ENCODE measurements around the gene TBC1D16. TPM values are rescaled to one million over a fixed set of nuclear protein-coding genes. Genes with fewer than 3 reads are reported as not detected.
A peak's percentile ranks its signal among the peaks of the same experiment; 100 is the strongest.

The TBC1D16 gene
- total and polyA plus RNA-seq, 7 donors: 1.7 to 11.4 (median 6.5) TPM

GRCh38 chr17:80024206-80024972 is 11.3 kb downstream of the TBC1D16 start:
- peak in 3 of 4 donors; percentile 13 to 20 (median 16) for ATAC-seq

GRCh38 chr17:80023481-80024205 is 12.0 kb downstream of the TBC1D16 start:
- Histone ChIP-seq H3K4me1 (no peaks in the 10 kb centered on the region), H3K27me3 (ENCODE audit: insufficient read depth in 3 of 3, low read length in 2 of 3) (peaks cover 0 to 12% (median 5%) of the 10 kb centered on the region in 3 donors), H3K9me3 (no peaks in the 10 kb centered on the region), H3K27ac (no peak overlapping the region), H3K4me3 (peak overlapping the region; percentile 51), H3K36me3 (ENCODE audit: insufficient read depth in 1 of 2, low read depth in 1 of 2) (no peaks in the 10 kb centered on the region)
- WGBS, 3 donors: 21 to 34% (median 28%) methylated on average over 37 to 43 of the region's 43 CpGs
- no peak for TF ChIP-seq CTCF (IDR thresholded peaks at IDR 0.05)
- intact Hi-C loops (cut with DNase I): no loop called here
- DNase-seq (no peak), ATAC-seq (peak; percentile 34 to 66 (median 41))

More at GRCh38 chr17:80024206-80024972, 11.3 kb downstream of the TBC1D16 start:
- DNase-seq: no peak
- TF ChIP-seq CTCF (IDR thresholded peaks at IDR 0.05): no peak
- H3K9me3 ChIP-seq: no peaks in the 10 kb centered on the region
- peak overlapping the region; percentile 51 for H3K4me3 ChIP-seq
- peaks cover 2% of the 10 kb centered on the region for H3K4me1 ChIP-seq
- 35 to 42% (median 36%) methylated on average over 9 to 10 of the region's 10 CpGs for WGBS, 3 donors
- no peaks in the 10 kb centered on the region for H3K36me3 ChIP-seq (ENCODE audit: insufficient read depth in 1 of 2, low read depth in 1 of 2)
- intact Hi-C loops (cut with DNase I): no loop called here
- peaks cover 0 to 20% (median 2%) of the 10 kb centered on the region in 3 donors for H3K27me3 ChIP-seq (ENCODE audit: insufficient read depth in 3 of 3, low read length in 2 of 3)
- H3K27ac ChIP-seq: no peak overlapping the region

- no peaks in the 10 kb centered on the region for H3K9me3 ChIP-seq
- WGBS, 3 donors: 97 to 100% (median 99%) methylated on average over 2 of the region's 2 CpGs
- peaks cover 0 to 10% (median 7%) of the 10 kb centered on the region in 3 donors for H3K27me3 ChIP-seq (ENCODE audit: insufficient read depth in 3 of 3, low read length in 2 of 3)
- TF ChIP-seq CTCF (IDR thresholded peaks at IDR 0.05): no peak
- no peaks in the 10 kb centered on the region for H3K36me3 ChIP-seq (ENCODE audit: insufficient read depth in 1 of 2, low read depth in 1 of 2)
- no peaks in the 10 kb centered on the region for H3K4me1 ChIP-seq
- intact Hi-C loops (cut with DNase I): no loop called here
- H3K27ac ChIP-seq: no peak overlapping the region
- no peak for ATAC-seq
- DNase-seq: no peak
- H3K4me3 ChIP-seq: no peak overlapping the region
Observed at GRCh38 chr17:80021600-80021999, 14.1 kb downstream of the TBC1D16 start.

- DNase-seq (no peak), ATAC-seq (no peak)
- intact Hi-C loops (cut with DNase I): no loop called here
- 52 to 78% (median 57%) methylated on average over 21 of the region's 21 CpGs for WGBS, 3 donors
- Histone ChIP-seq H3K27me3 (ENCODE audit: insufficient read depth in 3 of 3, low read length in 2 of 3) (peaks cover 0 to 20% (median 5%) of the 10 kb centered on the region in 3 donors), H3K9me3 (no peaks in the 10 kb centered on the region), H3K4me3 (no peak overlapping the region), H3K36me3 (ENCODE audit: insufficient read depth in 1 of 2, low read depth in 1 of 2) (no peaks in the 10 kb centered on the region), H3K27ac (no peak overlapping the region), H3K4me1 (no peaks in the 10 kb centered on the region)
- TF ChIP-seq CTCF (IDR thresholded peaks at IDR 0.05): no peak
Observed at GRCh38 chr17:80018917-80019651, 16.6 kb downstream of the TBC1D16 start.
